ENCODE measurements around the gene R3HDM4. TPM values are rescaled to one million over a fixed set of nuclear protein-coding genes. Genes with fewer than 3 reads are reported as not detected.
A peak's percentile ranks its signal among the peaks of the same experiment; 100 is the strongest.
"Not testable (repeated sequence)": the region's sequence is repeated elsewhere in the genome, so short reads cannot be mapped to it uniquely, and the experiment has no call there.

Gene R3HDM4
- 47.5 TPM for total RNA-seq

- peak; percentile 74 for DNase-seq (ENCODE audit: low spot score)
Measured at GRCh38 chr19:913080-913748, at the start of gene R3HDM4. Gene R3HDM4 (minus strand): TSS chr19:913219. CDS start chr19:913157, 62 bp downstream.

- no peak for DNase-seq (ENCODE audit: low spot score)
Measured at GRCh38 chr19:961866-962620, 49.0 kb upstream of the R3HDM4 start.

DNA sequence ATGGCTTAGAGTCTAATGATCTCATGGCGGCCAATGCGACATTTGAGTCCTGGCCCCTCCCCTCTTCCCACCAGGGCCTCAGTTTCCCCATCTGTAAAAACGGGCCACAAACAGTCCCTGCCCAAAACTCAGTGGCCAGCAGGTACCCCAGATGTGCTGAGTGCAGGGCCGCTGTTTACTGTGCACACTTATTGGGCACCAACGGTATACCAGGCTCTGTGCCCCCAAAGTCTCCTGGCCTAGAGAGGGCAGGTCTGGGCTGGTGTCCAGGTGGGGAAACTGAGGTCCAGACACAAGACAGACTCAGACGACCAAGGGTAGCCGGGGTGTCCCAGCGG lies 47.6 kb upstream of the R3HDM4 start:
- no peak for DNase-seq (ENCODE audit: low spot score)

GRCh38 chr19:960020-960419 lies 47.0 kb upstream of the R3HDM4 start:
- no peak for DNase-seq (ENCODE audit: low spot score)

DNA sequence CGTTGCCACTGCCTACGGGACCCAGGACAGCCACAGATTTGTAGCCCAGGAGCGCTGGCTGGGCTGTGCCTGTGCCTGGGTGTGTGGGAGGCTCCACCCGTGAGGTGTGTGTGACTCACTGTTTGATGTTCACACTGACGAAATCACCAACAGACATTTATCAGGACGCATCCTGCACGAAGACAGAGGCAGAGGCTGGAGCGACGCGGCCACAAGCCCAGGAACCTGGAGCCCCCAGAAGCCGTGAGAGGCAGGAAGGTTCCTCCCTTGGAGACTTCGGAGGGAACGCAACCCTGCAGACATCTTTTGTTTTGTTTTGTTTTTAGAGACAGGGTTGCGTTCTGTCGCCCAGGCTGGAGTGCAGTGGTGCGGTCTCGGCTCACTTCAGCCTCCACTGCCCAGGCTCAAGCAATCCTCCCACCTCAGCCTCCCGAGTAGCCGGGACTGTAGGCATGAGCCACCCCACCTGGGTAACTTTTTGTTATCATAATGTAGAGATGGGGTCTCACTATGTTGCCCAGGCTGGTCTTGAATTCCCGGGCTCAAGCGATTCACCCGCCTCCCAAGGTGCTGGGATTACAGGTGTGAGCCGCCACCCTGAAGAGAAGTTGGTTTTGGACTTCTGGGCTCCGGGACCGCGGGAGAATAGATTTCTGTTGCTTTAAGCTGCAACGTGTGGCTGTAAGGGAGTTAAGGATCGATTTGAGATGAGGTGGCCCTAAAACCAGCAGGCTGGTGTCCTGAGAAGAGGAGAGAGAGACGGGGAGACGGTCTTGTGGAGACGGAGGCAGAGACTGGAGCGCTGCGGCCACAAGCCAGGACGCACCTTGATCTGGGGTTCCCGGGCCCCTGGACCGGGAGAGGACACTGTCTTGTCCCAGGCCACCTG lies 46.2 kb upstream of the R3HDM4 start:
- no peak for DNase-seq (ENCODE audit: low spot score)

DNA sequence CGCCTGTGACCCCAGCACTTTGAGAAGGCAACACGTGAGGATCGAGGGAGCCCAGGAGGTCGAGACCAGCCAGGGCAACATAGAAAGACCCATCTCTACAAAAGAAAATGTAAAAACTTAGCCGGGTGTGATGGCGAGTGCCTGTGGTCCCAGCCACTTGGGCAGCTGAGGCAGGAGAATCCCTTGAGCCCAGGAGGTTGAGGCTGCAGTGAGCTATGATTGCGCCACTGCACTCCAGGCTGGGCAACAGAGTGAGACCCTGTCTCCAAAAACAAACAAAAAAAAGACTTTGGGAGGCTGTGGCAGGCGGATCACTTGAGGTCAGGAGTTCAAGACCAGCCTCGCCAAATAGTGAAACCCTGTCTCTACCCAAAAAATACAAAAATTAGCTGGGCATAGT lies 44.6 kb upstream of the R3HDM4 start:
- not testable (repeated sequence) for DNase-seq (ENCODE audit: low spot score)

GRCh38 chr19:956766-957440 lies 43.9 kb upstream of the R3HDM4 start:
- no peak for DNase-seq (ENCODE audit: low spot score)

DNA sequence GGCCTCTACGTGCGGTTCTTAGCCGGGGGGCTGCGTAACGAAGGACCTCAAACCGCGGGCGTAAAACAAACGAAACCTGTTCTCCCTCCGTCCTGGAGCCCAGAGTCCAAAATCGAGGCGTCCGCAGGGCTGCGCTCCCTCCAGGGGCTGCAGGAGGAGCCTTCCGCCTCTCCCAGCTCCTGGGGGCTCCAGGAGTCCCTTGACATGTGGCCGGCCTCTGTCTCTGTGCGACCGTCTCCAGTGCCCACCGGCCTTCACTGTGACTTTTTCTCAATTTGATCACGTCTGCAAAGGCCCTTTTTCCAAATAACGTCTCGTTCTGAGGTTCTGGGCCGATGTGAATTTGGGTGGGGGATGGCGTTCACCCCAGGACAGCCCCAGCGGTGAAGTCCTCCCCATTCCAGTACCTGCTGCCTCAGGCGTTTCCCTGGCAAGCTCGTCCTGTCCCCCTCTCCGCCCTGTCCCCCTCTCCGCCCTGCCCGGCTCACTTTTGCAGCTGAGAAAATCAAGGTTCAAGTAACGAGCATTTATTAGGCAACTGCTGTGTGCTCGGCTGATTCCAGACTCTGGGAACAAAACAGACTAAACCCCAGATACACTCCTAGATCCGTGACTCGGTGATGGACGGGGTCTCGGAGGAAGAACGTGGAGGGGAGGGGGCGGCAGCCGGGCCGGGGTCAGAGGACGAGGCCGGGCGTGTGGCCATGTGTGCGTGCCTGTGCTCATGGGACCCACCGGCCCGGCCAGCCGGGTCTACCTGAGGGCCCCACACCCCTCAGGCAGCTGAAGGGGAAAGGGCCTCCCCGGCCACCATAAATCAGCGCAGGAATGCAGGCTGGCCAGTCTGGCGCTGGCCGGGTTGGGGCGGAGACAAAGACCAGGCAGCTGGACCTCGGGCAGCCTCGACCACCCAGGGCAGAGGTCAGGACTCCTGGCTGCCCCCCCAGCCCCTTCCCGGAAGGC lies 43.1 kb upstream of the R3HDM4 start:
- no peak for DNase-seq (ENCODE audit: low spot score)

GRCh38 chr19:954672-955494 lies 41.9 kb upstream of the R3HDM4 start:
- no peak for DNase-seq (ENCODE audit: low spot score)

DNA sequence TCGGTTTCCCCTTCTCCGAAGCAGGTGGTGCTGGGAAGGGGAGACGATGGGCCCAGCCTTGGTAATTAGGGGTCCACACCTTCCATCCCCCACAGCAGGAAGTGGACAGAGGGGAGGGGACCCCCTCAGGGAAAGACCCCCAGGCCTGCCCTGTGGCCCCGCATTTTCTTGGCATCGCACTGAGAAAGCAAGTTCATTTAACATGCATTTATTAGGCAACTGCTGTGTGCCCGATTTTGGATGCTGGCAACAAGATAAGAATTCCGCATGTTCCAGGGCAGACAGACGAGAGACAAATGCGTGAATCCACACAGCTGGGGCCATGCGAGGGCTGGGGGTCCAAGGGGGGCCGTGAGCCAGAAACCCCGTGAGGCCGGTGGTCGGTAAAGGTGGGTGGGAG lies 41.3 kb upstream of the R3HDM4 start:
- DNase-seq (ENCODE audit: low spot score) = no peak

DNA sequence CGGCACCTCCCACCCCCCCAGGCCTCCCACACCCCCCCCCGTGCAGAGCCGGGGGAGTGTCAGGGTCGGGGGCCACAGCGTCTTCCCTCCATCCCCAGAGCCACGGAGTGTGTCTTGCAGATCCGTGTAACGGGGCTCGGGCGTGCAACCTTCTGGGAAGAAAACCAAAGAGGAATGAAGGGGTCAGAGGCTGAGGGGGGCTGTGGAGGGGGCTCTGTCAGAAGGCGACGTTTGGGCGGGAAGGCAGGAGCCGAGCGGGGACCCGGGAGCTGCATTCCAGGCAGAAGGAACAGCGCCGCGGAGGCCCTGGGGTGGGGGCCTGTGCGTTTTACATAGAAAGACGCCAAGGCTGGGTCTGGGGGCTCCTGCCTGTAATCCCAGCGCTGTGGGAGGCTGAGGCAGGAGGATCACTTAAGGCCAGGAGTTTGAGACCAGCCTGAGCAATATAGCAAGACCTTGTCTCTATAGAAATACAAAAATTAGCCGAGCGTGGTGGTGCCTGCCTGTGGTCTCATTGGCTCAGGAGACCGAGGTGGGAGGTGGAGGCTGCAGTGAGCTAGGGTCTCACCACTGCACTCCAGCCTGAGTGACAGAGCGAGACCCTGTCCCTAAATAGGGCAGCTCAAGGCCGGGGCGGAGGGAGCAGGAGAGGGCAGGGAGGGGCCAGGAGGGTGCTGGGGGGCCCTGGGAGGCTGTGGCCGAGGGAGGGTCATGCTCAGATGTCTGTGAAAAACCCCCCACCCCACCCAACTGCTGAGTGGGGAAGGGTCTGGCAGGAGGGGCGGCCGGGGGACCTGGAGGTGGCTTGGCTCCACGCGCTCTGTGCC lies 40.6 kb upstream of the R3HDM4 start:
- no peak for DNase-seq (ENCODE audit: low spot score)

DNA sequence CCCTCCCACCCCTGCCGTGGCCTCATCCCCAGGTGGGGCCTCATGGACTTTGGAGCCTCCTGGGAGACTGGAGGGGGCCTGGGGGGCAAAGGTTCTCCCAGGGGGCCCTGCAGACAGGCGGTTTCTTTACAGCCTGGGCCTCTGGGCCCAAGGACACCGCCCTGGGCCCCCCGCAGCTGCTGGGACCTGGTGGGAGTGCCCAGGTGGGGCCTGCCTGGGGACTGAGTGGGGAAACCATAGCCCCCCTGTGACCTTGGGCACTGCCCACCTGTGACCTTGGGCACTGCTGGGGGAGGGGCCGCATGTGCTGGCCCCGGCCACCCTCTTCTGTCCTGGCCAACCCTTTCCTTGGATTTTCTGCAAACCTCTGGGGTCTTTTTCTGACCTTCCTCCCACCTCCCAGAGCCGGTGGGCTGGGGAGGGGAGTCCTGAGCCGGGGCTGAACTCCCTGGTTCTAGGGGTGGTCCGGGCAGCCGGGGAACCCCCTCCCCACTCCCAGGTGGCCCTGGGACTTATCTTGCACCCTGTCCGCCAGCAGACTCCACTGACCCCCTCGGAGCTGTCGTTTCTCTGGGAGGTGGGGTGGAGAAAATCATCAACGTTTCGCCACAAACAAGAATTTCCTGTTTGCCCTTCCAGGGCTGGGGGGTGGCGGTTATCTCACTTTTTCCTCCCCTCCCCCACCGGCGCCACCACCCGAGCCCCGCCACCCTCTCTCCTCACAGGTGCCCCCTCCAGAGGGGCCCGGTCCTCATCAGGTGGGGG lies 39.8 kb upstream of the R3HDM4 start:
- DNase-seq (ENCODE audit: low spot score) = no peak

DNA sequence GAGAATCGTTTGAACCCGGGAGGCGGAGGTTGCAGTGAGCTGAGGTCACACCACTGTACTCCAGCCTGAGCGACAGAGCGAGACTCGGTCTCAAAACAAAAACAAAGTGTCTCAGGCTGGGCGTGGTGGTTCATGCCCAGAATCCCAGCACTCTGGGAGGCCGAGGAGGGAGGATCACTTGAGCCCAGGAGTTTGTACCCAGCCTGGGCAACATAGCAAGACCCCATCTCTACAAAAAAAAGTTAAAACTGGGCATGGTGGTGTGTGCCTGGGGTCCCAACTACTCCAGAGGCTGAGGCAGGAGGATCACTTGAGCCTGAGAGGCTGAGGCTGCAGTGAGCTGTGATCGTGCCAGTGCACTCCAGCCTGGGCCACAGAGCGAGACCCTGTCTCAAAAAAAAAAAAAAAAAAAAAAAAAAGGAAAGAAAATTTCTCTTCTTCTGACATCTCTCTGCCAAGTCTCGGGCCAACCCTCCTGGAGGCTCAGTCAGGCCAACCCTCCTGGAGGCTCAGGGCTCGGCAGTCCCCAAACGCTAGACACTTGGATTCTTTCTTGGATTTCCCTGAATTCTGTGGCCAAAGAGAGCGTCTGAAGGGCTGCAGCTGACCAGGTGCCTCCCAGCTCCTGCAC lies 39.1 kb upstream of the R3HDM4 start:
- DNase-seq (ENCODE audit: low spot score) = no peak

DNA sequence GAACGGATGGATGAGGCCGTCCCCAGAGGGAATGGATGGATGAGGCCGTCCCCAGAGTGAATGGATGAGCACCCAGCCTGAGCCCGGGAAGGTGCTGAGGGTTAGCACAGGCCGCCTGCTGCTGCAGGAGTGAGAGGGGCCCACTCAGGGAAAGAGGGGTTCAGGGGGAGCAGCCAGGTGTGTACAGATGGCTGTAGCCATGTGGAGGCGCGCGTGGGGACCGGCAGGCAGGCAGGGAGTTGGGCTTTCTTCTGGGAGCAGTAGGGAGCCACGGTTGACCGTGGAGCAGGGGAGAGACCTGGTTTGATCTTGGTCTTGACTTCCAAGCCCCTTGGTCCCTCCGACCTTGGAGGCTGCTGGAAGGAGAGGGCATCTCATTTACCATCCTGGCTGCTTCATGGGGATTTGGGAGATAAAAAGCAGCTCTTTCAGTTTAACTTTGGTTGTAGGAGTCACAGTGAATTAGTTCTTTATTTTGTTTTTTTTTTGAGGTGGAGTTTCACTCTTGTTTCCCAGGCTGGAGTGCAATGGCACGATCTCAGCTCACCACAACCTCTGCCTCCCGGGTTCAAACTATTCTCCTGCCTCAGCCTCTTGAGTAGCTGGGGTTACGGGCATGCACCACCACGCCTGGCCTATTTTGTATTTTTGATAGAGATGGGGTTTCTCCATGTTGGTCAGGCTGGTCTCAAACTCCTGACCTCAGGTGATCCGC lies 37.5 kb upstream of the R3HDM4 start:
- no peak for DNase-seq (ENCODE audit: low spot score)

DNA sequence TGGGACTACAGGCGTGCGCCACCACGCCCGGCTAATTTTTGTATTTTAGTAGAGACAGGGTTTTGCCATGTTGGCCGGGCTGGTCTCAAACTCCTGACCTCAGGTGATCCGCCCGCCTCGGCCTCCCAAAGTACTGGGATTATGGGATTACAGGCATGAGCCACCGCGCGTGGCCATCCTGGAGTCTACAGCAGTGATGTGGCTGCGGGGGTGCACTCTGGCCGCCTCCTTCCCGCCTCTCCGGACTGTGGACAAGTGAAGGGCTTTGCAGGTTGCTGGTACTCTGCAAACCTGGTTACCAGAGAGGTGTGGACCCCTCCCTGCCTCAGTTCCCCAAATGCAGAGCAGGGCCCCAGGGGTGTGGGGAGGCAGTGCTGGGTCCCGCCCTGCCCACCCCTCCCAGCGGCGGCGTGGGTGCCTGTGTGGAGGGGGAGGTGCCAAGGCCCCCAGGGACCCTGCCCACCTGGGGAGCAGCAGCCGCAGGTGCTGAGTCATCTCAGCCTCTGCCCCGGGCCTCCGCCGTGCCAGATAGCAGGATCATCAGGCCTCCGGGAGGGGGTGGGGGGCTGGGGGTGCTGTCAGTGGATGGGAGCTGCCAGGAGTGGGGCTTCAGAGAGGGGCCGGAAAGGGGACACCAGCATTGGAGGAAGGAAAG lies 36.0 kb upstream of the R3HDM4 start:
- no peak for DNase-seq (ENCODE audit: low spot score)

GRCh38 chr19:947707-948539 lies 34.9 kb upstream of the R3HDM4 start:
- peak; percentile 64 for DNase-seq (ENCODE audit: low spot score)

All from mucosa of gallbladder (tissue), 1 donor.